ENCODE measurements around the gene ZNF474. TPM values are rescaled to one million over a fixed set of nuclear protein-coding genes. Genes with fewer than 3 reads are reported as not detected.

The ZNF474 gene
- total RNA-seq, 4 donors from 2014 or later, result not detected

GRCh38 chr5:122183098-122183787, 53.9 kb downstream of the ZNF474 start:
- H3K4me3 ChIP-seq, result peak overlapping the region in 1 of 4 donors; percentile 21
- H3K4me1 ChIP-seq, result peaks cover 7 to 45% (median 23%) of the 10 kb centered on the region in 4 donors
- H3K27me3 ChIP-seq, result no peaks in the 10 kb centered on the region
- TF ChIP-seq EP300 (IDR thresholded peaks at IDR 0.05; ENCODE audit: low read depth) (no peak), CTCF (IDR thresholded peaks at IDR 0.05) (no peak), POLR2A (IDR thresholded peaks at IDR 0.05) (no peak), POLR2AphosphoS5 (IDR thresholded peaks at IDR 0.05) (peak in 1 of 3 donors; percentile 65)
- intact Hi-C loops (cut with DNase I; ENCODE audit: low total_unique reads) (no loop called here), in situ Hi-C loops (cut with MboI; ENCODE audit: low pct_ligation_motif_present in 1 of 4, low pct_unique_long_range_greater_than_20kb in 1 of 4, low sequenced_read_pairs in 3 of 4) (no loop called here)
- no peaks in the 10 kb centered on the region for H3K9me3 ChIP-seq
- DNase-seq, result peak; percentile 90
- peak overlapping the region; percentile 77 to 87 (median 80) for H3K27ac ChIP-seq
- no peaks in the 10 kb centered on the region for H3K36me3 ChIP-seq
- 31 to 83% methylated on average over 1 to 7 of the region's 7 CpGs for WGBS, 2 donors (ENCODE audit: low coverage in 1 of 2)

GRCh38 chr5:122183788-122184170, 54.4 kb downstream of the ZNF474 start:
- no peaks in the 10 kb centered on the region for H3K36me3 ChIP-seq
- TF ChIP-seq POLR2AphosphoS5 (IDR thresholded peaks at IDR 0.05), result no peak
- TF ChIP-seq EP300 (IDR thresholded peaks at IDR 0.05; ENCODE audit: low read depth), result no peak
- no peak for TF ChIP-seq CTCF (IDR thresholded peaks at IDR 0.05)
- no peak for TF ChIP-seq POLR2A (IDR thresholded peaks at IDR 0.05)
- no peaks in the 10 kb centered on the region for H3K9me3 ChIP-seq
- H3K4me3 ChIP-seq, result no peak overlapping the region
- H3K27me3 ChIP-seq, result no peaks in the 10 kb centered on the region
- H3K4me1 ChIP-seq, result peaks cover 7 to 47% (median 24%) of the 10 kb centered on the region in 4 donors
- intact Hi-C loops (cut with DNase I; ENCODE audit: low total_unique reads), result no loop called here
- peak overlapping the region; percentile 77 to 87 (median 80) for H3K27ac ChIP-seq
- in situ Hi-C loops (cut with MboI; ENCODE audit: low pct_ligation_motif_present in 1 of 4, low pct_unique_long_range_greater_than_20kb in 1 of 4, low sequenced_read_pairs in 3 of 4), result no loop called here
- DNase-seq, result no peak

GRCh38 chr5:122184676-122185255, 55.4 kb downstream of the ZNF474 start:
- no peak overlapping the region for H3K27ac ChIP-seq
- H3K27me3 ChIP-seq, result no peaks in the 10 kb centered on the region
- no peak overlapping the region for H3K4me3 ChIP-seq
- no peak for DNase-seq
- H3K4me1 ChIP-seq, result peaks cover 7 to 47% (median 24%) of the 10 kb centered on the region in 4 donors
- in situ Hi-C loops (cut with MboI; ENCODE audit: low pct_ligation_motif_present in 1 of 4, low pct_unique_long_range_greater_than_20kb in 1 of 4, low sequenced_read_pairs in 3 of 4), result no loop called here
- TF ChIP-seq CTCF (IDR thresholded peaks at IDR 0.05) (no peak), POLR2AphosphoS5 (IDR thresholded peaks at IDR 0.05) (no peak), POLR2A (IDR thresholded peaks at IDR 0.05) (no peak), EP300 (IDR thresholded peaks at IDR 0.05; ENCODE audit: low read depth) (no peak)
- H3K36me3 ChIP-seq, result no peaks in the 10 kb centered on the region
- H3K9me3 ChIP-seq, result no peaks in the 10 kb centered on the region
- intact Hi-C loops (cut with DNase I; ENCODE audit: low total_unique reads), result no loop called here
- 75 to 87% methylated on average over 5 of the region's 5 CpGs for WGBS, 2 donors (ENCODE audit: low coverage in 1 of 2)

GRCh38 chr5:122187426-122187825, 58.1 kb downstream of the ZNF474 start:
- in situ Hi-C loops (cut with MboI; ENCODE audit: low pct_ligation_motif_present in 1 of 4, low pct_unique_long_range_greater_than_20kb in 1 of 4, low sequenced_read_pairs in 3 of 4), result no loop called here
- TF ChIP-seq POLR2A (IDR thresholded peaks at IDR 0.05) (no peak), EP300 (IDR thresholded peaks at IDR 0.05; ENCODE audit: low read depth) (no peak), CTCF (IDR thresholded peaks at IDR 0.05) (no peak), POLR2AphosphoS5 (IDR thresholded peaks at IDR 0.05) (no peak)
- H3K27ac ChIP-seq, result peak overlapping the region in 2 of 4 donors; percentile 18
- H3K27me3 ChIP-seq, result no peaks in the 10 kb centered on the region
- H3K36me3 ChIP-seq, result no peaks in the 10 kb centered on the region
- no peak overlapping the region for H3K4me3 ChIP-seq
- no peaks in the 10 kb centered on the region for H3K9me3 ChIP-seq
- WGBS, 2 donors (ENCODE audit: low coverage in 1 of 2), result 33 to 52% methylated on average over 3 of the region's 3 CpGs
- peak; percentile 49 for DNase-seq
- intact Hi-C loops (cut with DNase I; ENCODE audit: low total_unique reads), result no loop called here
- peaks cover 7 to 36% (median 20%) of the 10 kb centered on the region in 4 donors for H3K4me1 ChIP-seq

All from transverse colon (tissue), 4 donors.